Right cardiac atrium (tissue), 5 donors: ENCODE data around the gene CT45A10. TPM values are rescaled to one million over a fixed set of nuclear protein-coding genes. Genes with fewer than 3 reads are reported as not detected.
"Not testable (repeated sequence)": the region's sequence is repeated elsewhere in the genome, so short reads cannot be mapped to it uniquely, and the experiment has no call there.

ENCODE experiments used
- ATAC-seq, 2 donors: fragments of 200-7000 bp; cut with Tn5 transposase; one replicate each; pipeline versions ENCODE4 v1.8.0 to v1.9.1; 2020; ENCODE audit warnings: moderate library complexity in 2 of 2, mild to moderate bottlenecking in 1 of 2
- DNase-seq, 3 donors: peaks; one replicate each; pipeline ENCODE4 v3.0.0-alpha.2; 2020
- H3K27ac ChIP-seq: one replicate; pipeline ENCODE4 v1.5.1; 2013; ENCODE audit warnings: mild to moderate bottlenecking, low read length, control low read depth, moderate library complexity
- H3K27me3 ChIP-seq: one replicate; pipeline ENCODE4 v1.6.1; 2013; ENCODE audit not compliant: control insufficient read depth, insufficient read depth
- H3K4me1 ChIP-seq: one replicate; pipeline ENCODE4 v1.6.1; 2013; ENCODE audit warnings: low read length; ENCODE audit not compliant: control insufficient read depth, insufficient read depth
- H3K4me3 ChIP-seq: one replicate; pipeline ENCODE4 v1.5.1; 2013; ENCODE audit warnings: low read length, control low read depth
- H3K9me3 ChIP-seq: one replicate; pipeline ENCODE4 v1.6.1; 2013; ENCODE audit warnings: low read length; ENCODE audit not compliant: control insufficient read depth
- WGBS: extraction: QIAGEN DNeasy Blood & Tissue Kit; methylation state at CpG from one replicate; pipeline ENCODE4 v1.1.7; 2013; 5-methylcytosine and 5-hydroxymethylcytosine counted together
- intact Hi-C, 4 donors: fragments of 100-400 bp; cut with DNase I; formaldehyde crosslinking; loops; one replicate each; pipeline versions ENCODE4 v1.11.0 to v1.14.0; 2022 to 2023
- long read RNA-seq, 4 donors: library from polyadenylated mRNA; unstranded; transcript quantifications; one replicate each; pipeline ENCODE4 v2.0.0, GENCODE V29; 2020 to 2021
- polyA plus RNA-seq: library from polyadenylated mRNA; stranded (reverse); fragments of 200-250 nt; gene quantifications from one replicate; pipeline ENCODE4 v1.2.3, GENCODE V29; 2013
- total RNA-seq, 4 donors: library from RNA; stranded (reverse); fragmentation: NEBNext Ultra II Directional; extraction: Animal tissue kit (Norgen Biotek cat#: 25700); gene quantifications; one replicate each; pipeline ENCODE4 v1.2.1, GENCODE V29; 2021
- donor health status: healthy with polysubstance abuse.
- donor health status: DM: no; HTN: yes; CAD: no.
- donor health status: DM: no; HTN: no; CAD: no.
- donor health status: DM: no; HTN: yes; CAD: no; lungs with severe emphysema.
- donor health status: DM: yes; HTN: yes; CAD: no.

The CT45A10 gene, protein sequence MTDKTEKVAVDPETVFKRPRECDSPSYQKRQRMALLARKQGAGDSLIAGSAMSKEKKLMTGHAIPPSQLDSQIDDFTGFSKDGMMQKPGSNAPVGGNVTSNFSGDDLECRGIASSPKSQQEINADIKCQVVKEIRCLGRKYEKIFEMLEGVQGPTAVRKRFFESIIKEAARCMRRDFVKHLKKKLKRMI
- not detected for total RNA-seq
- polyA plus RNA-seq, result not detected
- long read RNA-seq, donor 1, result 0 reads
- long read RNA-seq, donor 2, result 0 reads
- long read RNA-seq, donor 3, result 0 reads
- long read RNA-seq, donor 4, result 0 reads

DNA sequence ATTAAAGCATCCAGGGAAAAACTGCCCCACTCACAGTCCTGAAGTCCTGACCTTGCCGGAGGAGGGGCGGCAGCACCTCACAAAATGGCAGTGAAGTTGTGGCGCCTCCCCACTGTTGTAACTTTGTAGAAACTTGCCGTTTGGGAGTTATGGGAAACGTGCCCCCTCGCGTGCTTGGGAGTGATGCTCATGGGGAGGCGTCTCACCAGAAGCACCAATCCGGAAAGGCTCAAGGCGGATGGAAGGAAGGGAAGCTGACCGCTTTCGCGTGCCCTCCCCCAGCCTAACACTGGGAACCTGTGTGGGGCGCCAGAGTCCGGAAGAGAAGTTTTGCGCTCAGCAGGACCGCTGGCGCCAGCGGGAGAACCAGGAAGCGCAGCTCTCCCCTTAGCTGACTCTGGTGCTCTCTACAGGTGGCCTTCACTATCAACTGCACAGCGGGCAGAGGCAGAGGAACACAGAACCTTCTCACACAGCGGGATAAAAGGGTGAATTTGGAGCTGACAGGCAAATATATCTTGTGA is at the start of gene CT45A10, which contains the start of gene SAGE1:
TSS of gene CT45A10 (minus strand) at position 151 of the 524 bp plus-strand sequence. CDS start 8,100 bp downstream, outside the sequence.
TSS of gene SAGE1 (plus strand) at position 423 of the 524 bp plus-strand sequence. CDS start 2,527 bp downstream, outside the sequence.
- H3K4me3 ChIP-seq, result no peak within 1 kb of the TSS
- no peak within 1 kb of the TSS for H3K27ac ChIP-seq
- no peaks in the 10 kb centered on the region for H3K4me1 ChIP-seq
- no peak for DNase-seq
- intact Hi-C loops, result no loop called here
- no peaks in the 10 kb centered on the region for H3K9me3 ChIP-seq
- no peak for ATAC-seq
- WGBS, result 90% methylated on average over 22 of the region's 22 CpGs
- H3K27me3 ChIP-seq, result no peaks in the 10 kb centered on the region

DNA sequence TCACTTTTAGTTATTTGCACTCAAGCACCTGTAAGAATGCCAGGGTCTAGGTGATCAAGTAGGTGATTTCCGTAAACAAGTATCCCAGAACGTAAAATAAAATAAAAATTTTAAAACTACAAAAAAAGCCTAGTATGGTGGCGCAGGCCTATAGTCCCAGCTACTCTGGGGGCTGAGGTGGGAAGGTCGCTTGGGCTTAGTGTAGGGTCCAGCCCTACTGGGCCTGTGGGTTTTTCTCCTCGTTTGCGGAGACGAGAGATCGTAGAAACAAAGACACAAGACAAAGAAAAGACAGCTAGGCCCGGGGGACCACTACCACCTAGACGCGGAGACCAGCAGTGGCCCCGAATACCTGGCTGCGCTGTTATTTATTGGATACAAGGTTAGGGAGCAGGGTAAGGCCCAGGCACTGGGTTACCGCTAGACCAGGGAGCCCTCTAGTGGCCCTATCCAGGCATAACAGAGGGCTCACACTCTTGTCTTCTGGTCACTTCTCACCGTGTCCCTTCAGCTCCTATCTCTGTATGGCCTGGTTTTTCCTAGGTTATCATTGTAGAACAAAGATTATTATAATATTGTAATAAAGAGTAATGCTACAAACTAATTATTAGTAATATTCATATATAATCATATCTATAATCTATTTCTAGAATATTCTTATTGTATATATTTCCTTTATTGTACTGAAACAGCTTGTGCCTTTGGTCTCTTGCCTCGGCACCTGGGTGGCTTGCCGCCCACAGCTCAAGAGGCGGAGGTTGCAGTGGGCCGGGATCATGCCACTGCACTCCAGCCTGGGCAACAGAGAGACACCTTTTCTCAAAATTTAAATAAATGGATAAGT is 38.6 kb upstream of the CT45A10 start:
- Histone ChIP-seq H3K4me3 (no peak overlapping the region), H3K9me3 (no peaks in the 10 kb centered on the region), H3K27ac (no peak overlapping the region), H3K27me3 (no peaks in the 10 kb centered on the region), H3K4me1 (no peaks in the 10 kb centered on the region)
- ATAC-seq (peak in 1 of 2 donors; percentile 69), DNase-seq (peak; percentile 47 to 65 (median 62))
- intact Hi-C loops, result no loop called here
- 46% methylated on average over 19 of the region's 19 CpGs for WGBS

DNA sequence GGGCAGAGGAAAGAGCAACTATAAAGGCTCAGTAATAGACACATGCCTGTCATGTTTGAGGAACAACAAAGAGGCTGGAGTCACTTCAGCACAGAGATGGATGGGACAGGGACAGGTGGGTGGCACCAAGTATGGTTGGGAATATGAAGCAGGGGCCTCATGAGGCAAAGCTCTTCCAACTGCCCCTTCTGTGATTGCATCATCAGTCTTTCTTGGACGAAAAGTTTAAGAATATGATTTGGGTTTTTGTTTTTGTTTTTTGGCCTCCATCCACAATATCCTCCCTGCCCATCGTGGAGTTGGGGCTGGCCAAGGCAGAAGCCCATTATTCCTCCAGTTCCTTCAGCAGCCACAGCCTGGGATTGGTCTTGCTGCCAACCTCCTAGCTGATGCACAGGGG is 34.7 kb upstream of the CT45A10 start:
- no peak for DNase-seq
- no peak overlapping the region for H3K4me3 ChIP-seq
- intact Hi-C loops, result no loop called here
- no peak overlapping the region for H3K27ac ChIP-seq
- no peaks in the 10 kb centered on the region for H3K4me1 ChIP-seq
- no peaks in the 10 kb centered on the region for H3K9me3 ChIP-seq
- H3K27me3 ChIP-seq, result no peaks in the 10 kb centered on the region
- no peak for ATAC-seq
- 46% methylated on average over 2 of the region's 2 CpGs for WGBS

DNA sequence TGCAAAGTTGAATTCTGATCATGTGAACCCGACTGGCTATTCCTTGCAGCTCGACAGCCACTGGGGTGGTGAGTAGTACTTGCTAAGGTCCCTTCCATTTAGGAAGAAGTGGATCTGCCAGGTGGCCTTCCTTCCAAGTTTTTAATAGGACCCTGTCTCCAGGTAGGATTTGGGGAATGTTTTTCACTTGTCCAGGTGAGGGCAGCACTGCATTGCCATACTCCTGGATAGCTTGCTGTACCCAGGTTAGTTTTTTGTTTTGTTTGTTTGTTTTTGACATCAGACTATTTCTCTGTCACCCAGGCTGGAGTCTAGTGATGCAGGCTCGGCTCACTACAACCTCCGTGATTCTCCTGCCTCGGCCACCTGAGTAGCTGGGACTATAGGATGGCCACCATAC is 30.1 kb upstream of the CT45A10 start:
- no peaks in the 10 kb centered on the region for H3K27me3 ChIP-seq
- no peak overlapping the region for H3K4me3 ChIP-seq
- no peaks in the 10 kb centered on the region for H3K9me3 ChIP-seq
- DNase-seq, result no peak
- H3K27ac ChIP-seq, result no peak overlapping the region
- no peak for ATAC-seq
- 82% methylated on average over 5 of the region's 5 CpGs for WGBS
- intact Hi-C loops, result no loop called here
- H3K4me1 ChIP-seq, result no peaks in the 10 kb centered on the region

- ATAC-seq, H3K4me1 ChIP-seq, intact Hi-C loops, H3K27ac ChIP-seq, H3K9me3 ChIP-seq, DNase-seq, H3K4me3 ChIP-seq, H3K27me3 ChIP-seq: not testable (repeated sequence)
- WGBS, result 68% methylated on average over 1 of the region's 1 CpG
These were observed 27.3 kb upstream of the CT45A10 start for GRCh38 chrX:135920516-135920915.

DNA sequence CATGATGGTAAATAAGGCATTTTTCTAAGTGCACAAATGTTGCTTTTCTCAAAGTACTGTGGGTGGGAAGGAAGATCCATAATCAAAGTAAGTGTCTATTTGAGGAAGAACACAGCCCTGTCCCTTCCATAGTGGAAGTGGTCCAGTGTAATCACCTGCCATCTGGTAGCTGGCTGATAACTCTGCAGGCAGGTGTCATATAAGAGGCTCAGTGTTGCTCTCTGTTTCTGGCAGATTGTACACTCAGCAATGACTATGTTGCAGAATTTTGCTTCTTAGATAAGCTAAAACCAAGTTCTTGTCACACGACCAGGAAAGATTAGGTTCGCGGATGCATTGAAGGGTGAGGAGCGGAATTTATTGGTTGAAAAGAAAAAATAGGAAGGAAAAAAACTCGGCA is 21.2 kb upstream of the CT45A10 start:
- Histone ChIP-seq H3K4me1 (no peaks in the 10 kb centered on the region), H3K27me3 (no peaks in the 10 kb centered on the region), H3K27ac (no peak overlapping the region), H3K4me3 (no peak overlapping the region), H3K9me3 (no peaks in the 10 kb centered on the region)
- WGBS, result 76% methylated on average over 5 of the region's 5 CpGs
- no peak for DNase-seq
- ATAC-seq, result no peak
- intact Hi-C loops, result no loop called here

GRCh38 chrX:135910251-135910650 is 17.0 kb upstream of the CT45A10 start:
- Histone ChIP-seq H3K4me3 (no peak overlapping the region), H3K9me3 (no peaks in the 10 kb centered on the region), H3K27ac (no peak overlapping the region), H3K4me1 (no peaks in the 10 kb centered on the region), H3K27me3 (no peaks in the 10 kb centered on the region)
- no peak for ATAC-seq
- 75% methylated on average over 5 of the region's 5 CpGs for WGBS
- intact Hi-C loops, result no loop called here
- no peak for DNase-seq

- Histone ChIP-seq H3K4me1 (no peaks in the 10 kb centered on the region), H3K27ac (no peak overlapping the region), H3K9me3 (no peaks in the 10 kb centered on the region), H3K4me3 (no peak overlapping the region), H3K27me3 (no peaks in the 10 kb centered on the region)
- 91% methylated on average over 11 of the region's 11 CpGs for WGBS
- ATAC-seq (no peak), DNase-seq (peak in 1 of 3 donors; percentile 38)
- intact Hi-C loops, result no loop called here
These were observed 463 bp downstream of the CT45A10 start for GRCh38 chrX:135892781-135893180.

GRCh38 chrX:135890087-135890585 is 3.1 kb downstream of the CT45A10 start:
- Histone ChIP-seq H3K4me3 (no peak overlapping the region), H3K27ac (no peak overlapping the region), H3K9me3 (no peaks in the 10 kb centered on the region), H3K27me3 (no peaks in the 10 kb centered on the region), H3K4me1 (no peaks in the 10 kb centered on the region)
- intact Hi-C loops, result no loop called here
- no peak for DNase-seq
- 86% methylated on average over 14 of the region's 14 CpGs for WGBS
- no peak for ATAC-seq

GRCh38 chrX:135888976-135889375 is 4.3 kb downstream of the CT45A10 start:
- ATAC-seq, result not testable (repeated sequence)

GRCh38 chrX:135888230-135888629 is 5.0 kb downstream of the CT45A10 start:
- H3K4me3 ChIP-seq, H3K9me3 ChIP-seq, ATAC-seq, intact Hi-C loops, DNase-seq, H3K4me1 ChIP-seq, H3K27me3 ChIP-seq, H3K27ac ChIP-seq: not testable (repeated sequence)
- WGBS, result 88% methylated on average over 10 of the region's 18 CpGs

More at GRCh38 chrX:135888976-135889375, 4.3 kb downstream of the CT45A10 start:
- DNase-seq, H3K4me1 ChIP-seq, H3K27me3 ChIP-seq, H3K27ac ChIP-seq, H3K9me3 ChIP-seq, H3K4me3 ChIP-seq, intact Hi-C loops: not testable (repeated sequence)
- 72% methylated on average over 13 of the region's 15 CpGs for WGBS
